Loucy (cell line): Measurements from ENCODE around the gene ASB7.

Experiments
- H2AFZ ChIP-seq: fragments of 200-600 bp; sonication (generic); 2 replicates; pipeline ENCODE4 v1.6.0; 2016; ENCODE audit warnings: antibody characterized with exemption, mild to moderate bottlenecking, low read length, moderate library complexity
- H3F3A ChIP-seq: fragments of 200-600 bp; 2 replicates; pipeline ENCODE4 v1.6.0; 2016; ENCODE audit warnings: antibody characterized with exemption, low read depth, mild to moderate bottlenecking
- H3K27me3 ChIP-seq: fragments of 200-600 bp; sonication (generic); 2 replicates; pipeline ENCODE4 v1.6.1; 2014; ENCODE audit warnings: low read length, mild to moderate bottlenecking; ENCODE audit not compliant: insufficient read depth, poor library complexity, severe bottlenecking
- H3K36me3 ChIP-seq: fragments of 200-600 bp; sonication (generic); 2 replicates; pipeline ENCODE4 v1.6.1; 2016; ENCODE audit warnings: low read length; ENCODE audit not compliant: insufficient read depth
- H3K4me1 ChIP-seq: fragments of 200-600 bp; sonication (generic); 2 replicates; pipeline ENCODE4 v1.5.1; 2014; ENCODE audit warnings: low read length, mild to moderate bottlenecking; ENCODE audit not compliant: insufficient read depth, poor library complexity, severe bottlenecking
- H3K4me2 ChIP-seq: fragments of 200-600 bp; sonication (generic); 2 replicates; pipeline ENCODE4 v1.6.0; 2014; ENCODE audit warnings: antibody characterized with exemption, low read length, low read depth, mild to moderate bottlenecking; ENCODE audit not compliant: poor library complexity, severe bottlenecking
- H3K4me3 ChIP-seq: fragments of 200-600 bp; sonication (generic); 2 replicates; pipeline ENCODE4 v1.5.1; 2014; ENCODE audit warnings: low read length, mild to moderate bottlenecking, mixed read lengths; ENCODE audit not compliant: poor library complexity, severe bottlenecking
- H3K79me2 ChIP-seq: fragments of 200-600 bp; sonication (generic); 2 replicates; pipeline ENCODE4 v1.6.1; 2014; ENCODE audit warnings: low read length; ENCODE audit not compliant: insufficient read depth
- H3K9ac ChIP-seq: fragments of 200-600 bp; sonication (generic); 2 replicates; pipeline ENCODE4 v1.6.0; 2014; ENCODE audit warnings: mild to moderate bottlenecking, low read depth, low read length, moderate library complexity; ENCODE audit not compliant: poor library complexity, severe bottlenecking
- H3K9me2 ChIP-seq: fragments of 200-600 bp; sonication (generic); replicated peaks from 2 replicates; pipeline ENCODE4 v1.6.1; 2016; ENCODE audit warnings: low read depth, low read length, mixed read lengths
- H3K9me3 ChIP-seq: fragments of 200-600 bp; sonication (generic); 2 replicates; pipeline ENCODE4 v1.6.1; 2014; ENCODE audit warnings: mild to moderate bottlenecking, antibody characterized with exemption, low read length, low read depth; ENCODE audit not compliant: insufficient read depth
- H4K20me1 ChIP-seq: fragments of 200-600 bp; sonication (generic); 2 replicates; pipeline ENCODE4 v1.6.0; 2014; ENCODE audit warnings: antibody characterized with exemption, low read length, mild to moderate bottlenecking; ENCODE audit not compliant: insufficient read depth, poor library complexity, severe bottlenecking
- CTCF ChIP-seq: fragments of 200-600 bp; sonication (generic); conservative IDR thresholded peaks from 2 replicates; pipeline ENCODE4 v1.5.1; 2014; ENCODE audit warnings: mild to moderate bottlenecking, antibody characterized with exemption, low read length
- EZH2phosphoT487 ChIP-seq: fragments of 200-600 bp; IDR thresholded peaks from 2 replicates; pipeline ENCODE4 v1.6.1; 2018; ENCODE audit warnings: antibody characterized with exemption, mild to moderate bottlenecking, moderate library complexity, borderline replicate concordance

ASB7 gene

GRCh38 chr15:100559330-100559729 is 43.1 kb upstream of the ASB7 start:
- Histone ChIP-seq H3F3A (no peaks in the 10 kb centered on the region), H3K27me3 (no peaks in the 10 kb centered on the region), H3K9me3 (no peaks in the 10 kb centered on the region)

GRCh38 chr15:100560323-100560722 is 42.1 kb upstream of the ASB7 start:
- no peaks in the 10 kb centered on the region for H3K4me1 ChIP-seq
- H3K4me3 ChIP-seq: no peak overlapping the region
- TF ChIP-seq EZH2phosphoT487: no peak
- no peak for TF ChIP-seq CTCF
- H4K20me1 ChIP-seq: no peaks in the 10 kb centered on the region
- no peaks in the 10 kb centered on the region for H3K9me3 ChIP-seq
- H2AFZ ChIP-seq: no peak overlapping the region
- no peak overlapping the region for H3K4me2 ChIP-seq
- no peaks in the 10 kb centered on the region for H3K36me3 ChIP-seq
- H3F3A ChIP-seq: no peaks in the 10 kb centered on the region
- no peak overlapping the region for H3K9ac ChIP-seq
- H3K79me2 ChIP-seq: no peaks in the 10 kb centered on the region
- no peaks in the 10 kb centered on the region for H3K9me2 ChIP-seq
- H3K27me3 ChIP-seq: no peaks in the 10 kb centered on the region

More at GRCh38 chr15:100559330-100559729, 43.1 kb upstream of the ASB7 start:
- no peaks in the 10 kb centered on the region for H3K36me3 ChIP-seq
- H3K4me2 ChIP-seq: no peak overlapping the region
- no peaks in the 10 kb centered on the region for H3K4me1 ChIP-seq
- no peak overlapping the region for H3K4me3 ChIP-seq
- H3K9ac ChIP-seq: no peak overlapping the region
- no peaks in the 10 kb centered on the region for H3K9me2 ChIP-seq
- no peaks in the 10 kb centered on the region for H3K79me2 ChIP-seq
- no peak for TF ChIP-seq EZH2phosphoT487
- TF ChIP-seq CTCF: no peak
- no peak overlapping the region for H2AFZ ChIP-seq
- H4K20me1 ChIP-seq: no peaks in the 10 kb centered on the region

GRCh38 chr15:100565591-100565990 is 36.8 kb upstream of the ASB7 start:
- no peaks in the 10 kb centered on the region for H3F3A ChIP-seq
- H3K4me3 ChIP-seq: no peak overlapping the region
- H3K4me1 ChIP-seq: no peaks in the 10 kb centered on the region
- H4K20me1 ChIP-seq: no peaks in the 10 kb centered on the region
- no peaks in the 10 kb centered on the region for H3K79me2 ChIP-seq
- no peak for TF ChIP-seq EZH2phosphoT487
- TF ChIP-seq CTCF: no peak
- peaks cover 14% of the 10 kb centered on the region; the same call in 1 of the 2 replicates for H3K36me3 ChIP-seq
- no peak overlapping the region for H3K9ac ChIP-seq
- H3K4me2 ChIP-seq: no peak overlapping the region
- no peaks in the 10 kb centered on the region for H3K27me3 ChIP-seq
- no peaks in the 10 kb centered on the region for H3K9me3 ChIP-seq
- H2AFZ ChIP-seq: no peak overlapping the region
- H3K9me2 ChIP-seq: no peaks in the 10 kb centered on the region
